ENCODE data around the gene TOP1.

GRCh38 chr20:41045671-41046070, 17.0 kb downstream of the TOP1 start:
- TF ChIP-seq, protein P1, sequence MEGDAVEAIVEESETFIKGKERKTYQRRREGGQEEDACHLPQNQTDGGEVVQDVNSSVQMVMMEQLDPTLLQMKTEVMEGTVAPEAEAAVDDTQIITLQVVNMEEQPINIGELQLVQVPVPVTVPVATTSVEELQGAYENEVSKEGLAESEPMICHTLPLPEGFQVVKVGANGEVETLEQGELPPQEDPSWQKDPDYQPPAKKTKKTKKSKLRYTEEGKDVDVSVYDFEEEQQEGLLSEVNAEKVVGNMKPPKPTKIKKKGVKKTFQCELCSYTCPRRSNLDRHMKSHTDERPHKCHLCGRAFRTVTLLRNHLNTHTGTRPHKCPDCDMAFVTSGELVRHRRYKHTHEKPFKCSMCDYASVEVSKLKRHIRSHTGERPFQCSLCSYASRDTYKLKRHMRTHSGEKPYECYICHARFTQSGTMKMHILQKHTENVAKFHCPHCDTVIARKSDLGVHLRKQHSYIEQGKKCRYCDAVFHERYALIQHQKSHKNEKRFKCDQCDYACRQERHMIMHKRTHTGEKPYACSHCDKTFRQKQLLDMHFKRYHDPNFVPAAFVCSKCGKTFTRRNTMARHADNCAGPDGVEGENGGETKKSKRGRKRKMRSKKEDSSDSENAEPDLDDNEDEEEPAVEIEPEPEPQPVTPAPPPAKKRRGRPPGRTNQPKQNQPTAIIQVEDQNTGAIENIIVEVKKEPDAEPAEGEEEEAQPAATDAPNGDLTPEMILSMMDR (IDR thresholded peaks at IDR 0.05) = no peak
- TF ChIP-seq EZH2 (IDR thresholded peaks at IDR 0.05) = no peak

Measured in neural progenitor cell (in vitro differentiated cells).